ENCODE results near the gene CD3D.

The CD3D gene

GRCh38 chr11:118358071-118358470, 15.6 kb upstream of the CD3D start:
- Mint-ChIP-seq H3K9me3 (no peaks in the 10 kb centered on the region), H3K27ac (peak overlapping the region; percentile 96 to 99), H3K4me1 (ENCODE audit: low read depth in 2 of 2) (peaks cover 30 to 42% of the 10 kb centered on the region in 2 donors), H3K27me3 (no peaks in the 10 kb centered on the region), H3K4me3 (no peak overlapping the region), H3K36me3 (ENCODE audit: insufficient read depth) (peaks cover 37% of the 10 kb centered on the region)
- ATAC-seq (replicated peaks) (no peak), DNase-seq (no peak)

GRCh38 chr11:118353084-118353710, 10.7 kb upstream of the CD3D start:
- peak; percentile 47 for ATAC-seq (replicated peaks)
- Mint-ChIP-seq H3K27me3 (no peaks in the 10 kb centered on the region), H3K4me1 (ENCODE audit: low read depth in 2 of 2) (peaks cover 10 to 28% of the 10 kb centered on the region in 2 donors), H3K36me3 (ENCODE audit: insufficient read depth) (peaks cover 67% of the 10 kb centered on the region), H3K27ac (peak overlapping the region; percentile 65 to 80), H3K4me3 (no peak overlapping the region), H3K9me3 (no peaks in the 10 kb centered on the region)
- DNase-seq: no peak

- H3K9me3 Mint-ChIP-seq: no peaks in the 10 kb centered on the region
- DNase-seq: no peak
- no peaks in the 10 kb centered on the region for H3K27me3 Mint-ChIP-seq
- H3K36me3 Mint-ChIP-seq (ENCODE audit: insufficient read depth): peaks cover 67% of the 10 kb centered on the region
- no peak for ATAC-seq (replicated peaks)
- peak overlapping the region in 1 of 2 donors; percentile 89 for H3K27ac Mint-ChIP-seq
- peak overlapping the region in 1 of 2 donors; percentile 8 for H3K4me3 Mint-ChIP-seq
- H3K4me1 Mint-ChIP-seq (ENCODE audit: low read depth in 2 of 2): peaks cover 36 to 61% of the 10 kb centered on the region in 2 donors
Measured at GRCh38 chr11:118349475-118349874, 7.0 kb upstream of the CD3D start.

- Mint-ChIP-seq H3K27ac (peak within 1 kb of the TSS; percentile 95 to 97), H3K36me3 (ENCODE audit: insufficient read depth) (peaks cover 45% of the 10 kb centered on the region)
Measured at GRCh38 chr11:118343981-118344515, 1.5 kb upstream of the CD3D start, which contains the start of gene CD3G. TSS of gene CD3G (plus strand) at chr11:118344344. CDS start at chr11:118344424, 80 bp downstream.

GRCh38 chr11:118343248-118343647, 743 bp upstream of the CD3D start:
- DNase-seq: no peak
- ATAC-seq (replicated peaks): no peak
- H3K9me3 Mint-ChIP-seq: no peaks in the 10 kb centered on the region
- no peaks in the 10 kb centered on the region for H3K27me3 Mint-ChIP-seq
- H3K36me3 Mint-ChIP-seq (ENCODE audit: insufficient read depth): peaks cover 45% of the 10 kb centered on the region
- H3K27ac Mint-ChIP-seq: peak overlapping the region; percentile 95 to 97
- H3K4me1 Mint-ChIP-seq (ENCODE audit: low read depth in 2 of 2): peaks cover 73 to 86% of the 10 kb centered on the region in 2 donors
- peak overlapping the region; percentile 73 to 95 for H3K4me3 Mint-ChIP-seq

More at GRCh38 chr11:118343981-118344515, 1.5 kb upstream of the CD3D start, which contains the start of gene CD3G:
- no peaks in the 10 kb centered on the region for H3K9me3 Mint-ChIP-seq
- peaks cover 70 to 86% of the 10 kb centered on the region in 2 donors for H3K4me1 Mint-ChIP-seq (ENCODE audit: low read depth in 2 of 2)
- DNase-seq: peak; percentile 53 to 59 (median 58)
- no peaks in the 10 kb centered on the region for H3K27me3 Mint-ChIP-seq
- peak within 1 kb of the TSS; percentile 73 to 95 for H3K4me3 Mint-ChIP-seq
- peak; percentile 68 for ATAC-seq (replicated peaks)

- Mint-ChIP-seq H3K4me3 (peak overlapping the region; percentile 73 to 95), H3K27ac (peak overlapping the region; percentile 95 to 97), H3K36me3 (ENCODE audit: insufficient read depth) (peaks cover 50% of the 10 kb centered on the region), H3K4me1 (ENCODE audit: low read depth in 2 of 2) (peaks cover 69 to 81% of the 10 kb centered on the region in 2 donors), H3K9me3 (no peaks in the 10 kb centered on the region), H3K27me3 (no peaks in the 10 kb centered on the region)
- ATAC-seq (replicated peaks) (peak; percentile 9), DNase-seq (peak in 1 of 3 experiments; percentile 23)
Measured at GRCh38 chr11:118341815-118342489, 553 bp downstream of the CD3D start.

- DNase-seq: no peak
- Mint-ChIP-seq H3K9me3 (no peaks in the 10 kb centered on the region), H3K36me3 (ENCODE audit: insufficient read depth) (peaks cover 56% of the 10 kb centered on the region), H3K4me3 (peak overlapping the region; percentile 73 to 95), H3K4me1 (ENCODE audit: low read depth in 2 of 2) (peaks cover 68 to 79% of the 10 kb centered on the region in 2 donors), H3K27ac (peak overlapping the region; percentile 95 to 97), H3K27me3 (no peaks in the 10 kb centered on the region)
- ATAC-seq (replicated peaks): no peak
Measured at GRCh38 chr11:118341261-118341660, 1.2 kb downstream of the CD3D start.

- H3K27ac Mint-ChIP-seq: peak overlapping the region; percentile 95 to 97
- H3K4me3 Mint-ChIP-seq: peak overlapping the region; percentile 73 to 95
- DNase-seq: no peak
- no peaks in the 10 kb centered on the region for H3K27me3 Mint-ChIP-seq
- peaks cover 62% of the 10 kb centered on the region for H3K36me3 Mint-ChIP-seq (ENCODE audit: insufficient read depth)
- no peaks in the 10 kb centered on the region for H3K9me3 Mint-ChIP-seq
- no peak for ATAC-seq (replicated peaks)
- H3K4me1 Mint-ChIP-seq (ENCODE audit: low read depth in 2 of 2): peaks cover 64 to 75% of the 10 kb centered on the region in 2 donors
Measured at GRCh38 chr11:118340449-118340848, 2.1 kb downstream of the CD3D start.

GRCh38 chr11:118339281-118339961, 3.1 kb downstream of the CD3D start:
- no peak for ATAC-seq (replicated peaks)
- peaks cover 65% of the 10 kb centered on the region for H3K36me3 Mint-ChIP-seq (ENCODE audit: insufficient read depth)

GRCh38 chr11:118338637-118339061, 3.9 kb downstream of the CD3D start:
- no peaks in the 10 kb centered on the region for H3K9me3 Mint-ChIP-seq
- H3K4me1 Mint-ChIP-seq (ENCODE audit: low read depth in 2 of 2): peaks cover 52 to 70% of the 10 kb centered on the region in 2 donors
- no peaks in the 10 kb centered on the region for H3K27me3 Mint-ChIP-seq
- peak; percentile 75 for ATAC-seq (replicated peaks)
- peak; percentile 81 to 85 (median 83) for DNase-seq
- H3K4me3 Mint-ChIP-seq: peak overlapping the region; percentile 73 to 95
- H3K36me3 Mint-ChIP-seq (ENCODE audit: insufficient read depth): peaks cover 59% of the 10 kb centered on the region
- H3K27ac Mint-ChIP-seq: peak overlapping the region; percentile 95 to 97

More at GRCh38 chr11:118339281-118339961, 3.1 kb downstream of the CD3D start:
- H3K27me3 Mint-ChIP-seq: no peaks in the 10 kb centered on the region
- DNase-seq: peak in 1 of 3 experiments; percentile 31
- H3K4me3 Mint-ChIP-seq: peak overlapping the region; percentile 73 to 95
- peak overlapping the region; percentile 95 to 97 for H3K27ac Mint-ChIP-seq
- H3K9me3 Mint-ChIP-seq: no peaks in the 10 kb centered on the region
- H3K4me1 Mint-ChIP-seq (ENCODE audit: low read depth in 2 of 2): peaks cover 59 to 69% of the 10 kb centered on the region in 2 donors

GRCh38 chr11:118334745-118335144, 7.8 kb downstream of the CD3D start:
- peaks cover 27 to 42% of the 10 kb centered on the region in 2 donors for H3K4me1 Mint-ChIP-seq (ENCODE audit: low read depth in 2 of 2)
- peak overlapping the region; percentile 81 to 97 for H3K27ac Mint-ChIP-seq
- no peaks in the 10 kb centered on the region for H3K9me3 Mint-ChIP-seq
- H3K27me3 Mint-ChIP-seq: no peaks in the 10 kb centered on the region
- DNase-seq (no peak), ATAC-seq (replicated peaks) (no peak)
- peak overlapping the region in 1 of 2 donors; percentile 1 for H3K4me3 Mint-ChIP-seq
- peaks cover 41% of the 10 kb centered on the region for H3K36me3 Mint-ChIP-seq (ENCODE audit: insufficient read depth)

- no peak for ATAC-seq (replicated peaks)
- Mint-ChIP-seq H3K4me3 (no peak overlapping the region), H3K27ac (peak overlapping the region in 1 of 2 donors; percentile 13)
Measured at GRCh38 chr11:118328745-118329144, 13.8 kb downstream of the CD3D start.

GRCh38 chr11:118325283-118325682, 17.2 kb downstream of the CD3D start:
- Mint-ChIP-seq H3K4me3 (no peak overlapping the region), H3K27ac (peak overlapping the region in 1 of 2 donors; percentile 25), H3K4me1 (ENCODE audit: low read depth in 2 of 2) (peaks cover 20 to 22% of the 10 kb centered on the region in 2 donors), H3K27me3 (no peaks in the 10 kb centered on the region), H3K9me3 (no peaks in the 10 kb centered on the region), H3K36me3 (ENCODE audit: insufficient read depth) (peaks cover 17% of the 10 kb centered on the region)
- DNase-seq: no peak
- ATAC-seq (replicated peaks): no peak

More at GRCh38 chr11:118328745-118329144, 13.8 kb downstream of the CD3D start:
- H3K27me3 Mint-ChIP-seq: no peaks in the 10 kb centered on the region
- peaks cover 5 to 14% of the 10 kb centered on the region in 2 donors for H3K4me1 Mint-ChIP-seq (ENCODE audit: low read depth in 2 of 2)
- H3K9me3 Mint-ChIP-seq: no peaks in the 10 kb centered on the region
- no peak for DNase-seq
- peaks cover 7% of the 10 kb centered on the region for H3K36me3 Mint-ChIP-seq (ENCODE audit: insufficient read depth)

All from effector memory CD8-positive, alpha-beta T cell (primary cell).